ENCODE results near the gene PCNP. TPM values are rescaled to one million over a fixed set of nuclear protein-coding genes. Genes with fewer than 3 reads are reported as not detected.
"Not testable (repeated sequence)": the region's sequence is repeated elsewhere in the genome, so short reads cannot be mapped to it uniquely, and the experiment has no call there.

Gene PCNP
- total and polyA plus RNA-seq, 2 donors from 2014 or later: 63.3 to 148 TPM

GRCh38 chr3:101588616-101589015 lies 14.6 kb downstream of the PCNP start:
- H3K9ac ChIP-seq (ENCODE audit: low read length in 3 of 3): no peak overlapping the region
- no peak for DNase-seq
- no peaks in the 10 kb centered on the region for H3K4me1 ChIP-seq (ENCODE audit: control insufficient read depth in 2 of 3, insufficient read depth in 2 of 3, low read depth in 1 of 3, low read length in 3 of 3)
- H3K27me3 ChIP-seq (ENCODE audit: control insufficient read depth, insufficient read depth, low read length): no peaks in the 10 kb centered on the region
- TF ChIP-seq CTCF (IDR thresholded peaks at IDR 0.05; ENCODE audit: borderline replicate concordance, extremely low read depth, insufficient read depth): no peak
- intact Hi-C loops (cut with DNase I): no loop called here
- no peak overlapping the region for H3K4me3 ChIP-seq (ENCODE audit: low read length in 3 of 3)
- H3K36me3 ChIP-seq (ENCODE audit: control insufficient read depth in 2 of 3, insufficient read depth in 3 of 3, low read length in 3 of 3): peaks cover 2 to 14% (median 3%) of the 10 kb centered on the region in 3 donors
- H3K27ac ChIP-seq (ENCODE audit: low read depth in 2 of 2, low read length in 2 of 2): no peak overlapping the region
- no peak for FAIRE-seq
- no peaks in the 10 kb centered on the region for H3K9me3 ChIP-seq (ENCODE audit: control insufficient read depth in 2 of 3, insufficient read depth in 1 of 3, low read length in 3 of 3)

GRCh38 chr3:101591071-101591470 lies 17.1 kb downstream of the PCNP start:
- no peak for DNase-seq
- TF ChIP-seq CTCF (IDR thresholded peaks at IDR 0.05; ENCODE audit: borderline replicate concordance, extremely low read depth, insufficient read depth): no peak
- Histone ChIP-seq H3K9ac (ENCODE audit: low read length in 3 of 3) (no peak overlapping the region), H3K27ac (ENCODE audit: low read depth in 2 of 2, low read length in 2 of 2) (no peak overlapping the region), H3K4me1 (ENCODE audit: control insufficient read depth in 2 of 3, insufficient read depth in 2 of 3, low read depth in 1 of 3, low read length in 3 of 3) (no peaks in the 10 kb centered on the region), H3K27me3 (ENCODE audit: control insufficient read depth, insufficient read depth, low read length) (no peaks in the 10 kb centered on the region), H3K9me3 (ENCODE audit: control insufficient read depth in 2 of 3, insufficient read depth in 1 of 3, low read length in 3 of 3) (no peaks in the 10 kb centered on the region), H3K4me3 (ENCODE audit: low read length in 3 of 3) (no peak overlapping the region), H3K36me3 (ENCODE audit: control insufficient read depth in 2 of 3, insufficient read depth in 3 of 3, low read length in 3 of 3) (peaks cover 2 to 21% (median 3%) of the 10 kb centered on the region in 3 donors)
- intact Hi-C loops (cut with DNase I): no loop called here
- no peak for FAIRE-seq

GRCh38 chr3:101602731-101603130 lies 28.8 kb downstream of the PCNP start:
- FAIRE-seq (no peak), DNase-seq (no peak)
- H3K27me3 ChIP-seq (ENCODE audit: control insufficient read depth, insufficient read depth, low read length): no peaks in the 10 kb centered on the region
- no peak overlapping the region for H3K27ac ChIP-seq (ENCODE audit: low read depth in 2 of 2, low read length in 2 of 2)
- no peak overlapping the region for H3K4me3 ChIP-seq (ENCODE audit: low read length in 3 of 3)
- no peak for TF ChIP-seq CTCF (IDR thresholded peaks at IDR 0.05; ENCODE audit: borderline replicate concordance, extremely low read depth, insufficient read depth)
- intact Hi-C loops (cut with DNase I): no loop called here
- H3K36me3 ChIP-seq (ENCODE audit: control insufficient read depth in 2 of 3, insufficient read depth in 3 of 3, low read length in 3 of 3): no peaks in the 10 kb centered on the region
- H3K4me1 ChIP-seq (ENCODE audit: control insufficient read depth in 2 of 3, insufficient read depth in 2 of 3, low read depth in 1 of 3, low read length in 3 of 3): no peaks in the 10 kb centered on the region
- no peaks in the 10 kb centered on the region for H3K9me3 ChIP-seq (ENCODE audit: control insufficient read depth in 2 of 3, insufficient read depth in 1 of 3, low read length in 3 of 3)
- no peak overlapping the region for H3K9ac ChIP-seq (ENCODE audit: low read length in 3 of 3)

GRCh38 chr3:101603184-101603583 lies 29.2 kb downstream of the PCNP start:
- no peak for FAIRE-seq
- Histone ChIP-seq H3K27ac (ENCODE audit: low read depth in 2 of 2, low read length in 2 of 2) (no peak overlapping the region), H3K27me3 (ENCODE audit: control insufficient read depth, insufficient read depth, low read length) (no peaks in the 10 kb centered on the region), H3K4me3 (ENCODE audit: low read length in 3 of 3) (no peak overlapping the region), H3K9ac (ENCODE audit: low read length in 3 of 3) (no peak overlapping the region), H3K9me3 (ENCODE audit: control insufficient read depth in 2 of 3, insufficient read depth in 1 of 3, low read length in 3 of 3) (no peaks in the 10 kb centered on the region), H3K4me1 (ENCODE audit: control insufficient read depth in 2 of 3, insufficient read depth in 2 of 3, low read depth in 1 of 3, low read length in 3 of 3) (no peaks in the 10 kb centered on the region), H3K36me3 (ENCODE audit: control insufficient read depth in 2 of 3, insufficient read depth in 3 of 3, low read length in 3 of 3) (no peaks in the 10 kb centered on the region)
- intact Hi-C loops (cut with DNase I): no loop called here
- DNase-seq: no peak
- TF ChIP-seq CTCF (IDR thresholded peaks at IDR 0.05; ENCODE audit: borderline replicate concordance, extremely low read depth, insufficient read depth): no peak

GRCh38 chr3:101605398-101605797 lies 31.4 kb downstream of the PCNP start:
- intact Hi-C loops (cut with DNase I); H3K27me3 ChIP-seq (ENCODE audit: control insufficient read depth, insufficient read depth, low read length); H3K36me3 ChIP-seq (ENCODE audit: control insufficient read depth in 2 of 3, insufficient read depth in 3 of 3, low read length in 3 of 3); H3K9ac ChIP-seq (ENCODE audit: low read length in 3 of 3); H3K4me3 ChIP-seq (ENCODE audit: low read length in 3 of 3); H3K27ac ChIP-seq (ENCODE audit: low read depth in 2 of 2, low read length in 2 of 2); H3K4me1 ChIP-seq (ENCODE audit: control insufficient read depth in 2 of 3, insufficient read depth in 2 of 3, low read depth in 1 of 3, low read length in 3 of 3); H3K9me3 ChIP-seq (ENCODE audit: control insufficient read depth in 2 of 3, insufficient read depth in 1 of 3, low read length in 3 of 3); DNase-seq; FAIRE-seq: not testable (repeated sequence)

Data from kidney (tissue), 14 donors.